ENCODE measurements around the gene PRPF19. TPM values are rescaled to one million over a fixed set of nuclear protein-coding genes. Genes with fewer than 3 reads are reported as not detected.

PRPF19 gene
- total RNA-seq = 60.6 and 66.8 TPM in 2 replicates

GRCh38 chr11:60906132-60906972 lies at the start of gene PRPF19:
Gene PRPF19 (minus strand): TSS chr11:60906585. CDS start chr11:60906382, 203 bp downstream.

DNA sequence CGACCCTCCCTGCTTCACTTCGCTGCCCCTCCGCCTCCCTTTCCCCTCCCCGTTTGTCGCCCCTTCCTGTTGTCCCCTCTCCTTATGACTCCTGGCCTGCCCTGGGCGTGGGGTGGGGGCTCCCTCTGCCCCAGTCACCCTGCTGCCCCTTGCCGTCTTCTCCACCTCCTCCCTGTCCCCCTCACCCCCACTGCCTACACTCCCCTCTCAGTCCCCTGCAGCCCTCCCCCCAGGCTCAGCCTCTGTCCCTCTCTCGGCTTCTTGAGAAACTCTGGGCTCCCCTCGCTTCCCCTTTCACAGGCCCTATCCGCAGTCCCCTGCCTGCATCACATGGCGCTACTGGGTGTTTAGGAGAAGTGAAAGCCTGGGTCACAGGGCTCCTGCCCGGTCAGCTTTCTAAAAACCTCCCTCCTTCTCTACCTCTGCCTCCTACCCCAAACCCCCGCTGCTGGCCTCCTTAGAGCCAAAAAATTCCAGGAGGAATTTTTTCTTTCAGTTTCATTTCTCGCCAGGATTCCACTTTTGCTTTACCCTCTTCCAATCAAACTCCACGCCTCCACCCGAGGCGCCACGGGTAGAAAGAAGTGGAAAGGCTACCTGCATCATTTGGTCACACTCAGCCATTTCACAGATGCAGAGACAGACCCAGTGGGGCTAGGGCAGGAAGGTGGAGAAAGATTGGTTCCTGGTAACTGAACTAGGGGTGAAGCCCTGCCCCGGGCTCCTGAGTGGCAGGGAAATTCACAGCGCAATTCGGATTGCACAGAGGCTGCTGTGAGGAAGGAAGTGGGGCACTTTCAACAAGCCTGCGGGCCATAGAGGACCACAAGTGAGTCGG lies 45.7 kb upstream of the PRPF19 start, which contains the start of gene SLC15A3:
TSS of gene SLC15A3 (minus strand) at position 273 of the 838 bp plus-strand sequence. CDS start 625 bp downstream, outside the sequence.

GRCh38 chr11:60924110-60924905 lies 17.9 kb upstream of the PRPF19 start, which contains the start of gene TMEM132A:
Gene TMEM132A (plus strand): TSS chr11:60924460. CDS start chr11:60924634, 174 bp downstream.

GRCh38 chr11:60913793-60914632 lies 7.6 kb upstream of the PRPF19 start, which contains the start of gene TMEM109:
Gene TMEM109 (plus strand): TSS chr11:60914158. CDS start chr11:60919694, 5,536 bp downstream.

DNA sequence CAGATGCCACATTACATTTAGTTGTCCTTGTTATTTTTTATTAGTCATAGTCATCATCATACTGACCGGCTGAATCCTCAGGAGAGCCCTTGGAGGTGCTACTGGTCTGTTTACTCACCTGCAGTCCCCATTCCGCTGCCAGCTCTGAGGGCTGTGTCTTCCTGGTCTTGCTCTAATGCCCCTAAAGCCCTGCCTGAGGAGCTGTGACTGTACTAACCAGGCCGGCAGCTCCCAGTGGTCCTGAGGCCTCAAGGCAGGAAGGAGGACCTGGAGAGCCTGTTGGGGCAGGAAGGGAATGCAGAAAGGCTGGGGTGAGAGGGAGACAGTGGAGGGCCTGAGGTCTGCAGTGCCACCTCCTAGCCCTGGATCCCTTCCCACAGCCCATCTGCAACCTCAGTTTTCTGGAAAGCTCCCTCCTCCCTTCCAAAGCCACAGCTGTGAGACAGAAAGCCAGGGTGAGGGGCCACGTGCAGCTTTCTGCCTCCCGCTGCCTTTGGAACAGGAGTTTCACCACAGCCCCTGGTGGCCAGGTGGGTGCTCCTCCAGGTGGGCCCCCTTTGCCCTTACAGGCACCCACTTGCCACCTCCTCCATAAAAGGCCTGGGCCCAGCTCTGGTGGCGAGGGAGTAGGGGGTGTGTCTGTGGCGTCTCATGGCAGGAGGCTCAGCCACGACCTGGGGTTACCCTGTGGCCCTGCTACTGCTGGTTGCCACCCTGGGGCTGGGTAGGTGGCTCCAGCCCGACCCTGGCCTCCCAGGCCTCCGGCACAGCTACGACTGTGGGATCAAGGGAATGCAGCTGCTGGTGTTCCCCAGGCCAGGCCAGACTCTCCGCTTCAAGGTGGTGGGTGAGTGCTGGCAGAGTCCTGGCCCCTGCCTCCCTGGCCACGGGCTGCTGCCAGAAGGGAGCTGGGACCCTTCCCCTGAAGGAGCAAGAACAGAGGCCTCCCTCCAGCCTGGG lies 39.2 kb downstream of the PRPF19 start, which contains the start of gene ZP1:
TSS of gene ZP1 (plus strand) at position 632 of the 960 bp plus-strand sequence. CDS start at position 652, 20 bp downstream.

GRCh38 chr11:60855726-60856633 lies 50.4 kb downstream of the PRPF19 start, which contains the start of gene PTGDR2:
Gene PTGDR2 (minus strand): TSS chr11:60855950. CDS start chr11:60853722, 2,228 bp downstream.

GRCh38 chr11:60841797-60842667 lies 64.4 kb downstream of the PRPF19 start, which contains the start of gene CCDC86:
Gene CCDC86 (plus strand): TSS chr11:60842113. CDS start chr11:60842125, 12 bp downstream.

Other genes with a start within 250 kb of the PRPF19 start
- not detected in 2 replicates for gene MS4A8, start 207.0 kb downstream of the PRPF19 start, total RNA-seq
- gene MS4A18, start 181.9 kb downstream of the PRPF19 start, total RNA-seq = not detected in 2 replicates
- not detected in 2 replicates for gene MS4A15, start 149.7 kb downstream of the PRPF19 start, total RNA-seq
- gene MS4A10, start 121.3 kb downstream of the PRPF19 start, total RNA-seq = not detected in 2 replicates
- gene CCDC86, start 64.5 kb downstream of the PRPF19 start, total RNA-seq = 19.7 and 23.0 TPM in 2 replicates
- 0.29 TPM in 1 of 2 replicates, not detected in the other for gene PTGDR2, start 50.6 kb downstream of the PRPF19 start, total RNA-seq
- gene ZP1, start 39.0 kb downstream of the PRPF19 start, total RNA-seq = 1.0 and 1.9 TPM in 2 replicates
- gene TMEM109, start 7.6 kb upstream of the PRPF19 start, total RNA-seq = 54.5 and 59.8 TPM in 2 replicates
- gene TMEM132A, start 17.9 kb upstream of the PRPF19 start, total RNA-seq = 15.1 and 16.9 TPM in 2 replicates
- gene SLC15A3, start 45.6 kb upstream of the PRPF19 start, total RNA-seq = 9.0 and 17.3 TPM in 2 replicates
- gene CD6, start 65.1 kb upstream of the PRPF19 start, total RNA-seq = not detected in 2 replicates
- not detected in 2 replicates for gene CD5, start 195.9 kb upstream of the PRPF19 start, total RNA-seq

All from cardiac ventricle fibroblast (primary cell).